PFSK-1 (cell line): ENCODE measurements around the gene CDK5R1.

Source experiments
- POLR2AphosphoS5 ChIP-seq: IDR thresholded peaks from 2 replicates; pipeline ENCODE4 v1.6.1; 2012; ENCODE audit warnings: low read depth, mild to moderate bottlenecking, control low read depth, low read length, moderate library complexity
- REST ChIP-seq, 2 experiments: IDR thresholded peaks; 2 replicates each; pipeline versions ENCODE4 v1.6.1 to v1.8.0; 2011 to 2012; ENCODE audit warnings: low read depth in 2 of 2, low read length in 2 of 2, control low read depth in 1 of 2, inconsistent platforms in 1 of 2, mild to moderate bottlenecking in 1 of 2, moderate library complexity in 1 of 2; ENCODE audit not compliant: insufficient read depth in 1 of 2
- TAF1 ChIP-seq: IDR thresholded peaks from 2 replicates; pipeline ENCODE4 v1.6.1; 2012; ENCODE audit warnings: low read length, control low read depth, borderline replicate concordance; ENCODE audit not compliant: insufficient read depth

GRCh38 chr17:32519228-32520103, 32.7 kb downstream of the CDK5R1 start:
- TF ChIP-seq POLR2AphosphoS5 (no peak), TAF1 (no peak), REST (IDR thresholded peaks at IDR 0.05; ENCODE audit: insufficient read depth in 1 of 2, low read depth in 2 of 2, low read length in 2 of 2) (no peak)
